Tibial artery (tissue), 4 donors: ENCODE measurements around the gene SMAD6.

Experiments
- DNase-seq, 2 donors: peaks; one replicate each; pipeline ENCODE4 v3.0.0-alpha.2; 2019
- H3K27ac ChIP-seq, 2 donors: fragments of 200-600 bp; sonication (generic) in 1 of 2; 1 replicate in 1 of 2; 2 replicates in 1 of 2; pipeline ENCODE4 v1.5.1; 2018 to 2019; ENCODE audit warnings: mild to moderate bottlenecking in 1 of 2
- H3K27me3 ChIP-seq, 2 donors: fragments of 200-600 bp; sonication (generic) in 1 of 2; one replicate each; pipeline versions ENCODE4 v1.5.1 to v1.6.0; 2016 to 2019
- H3K36me3 ChIP-seq, 3 donors: fragments of 200-600 bp; sonication (generic) in 2 of 3; one replicate each; pipeline ENCODE4 v1.5.1; 2016 to 2019; ENCODE audit warnings: mild to moderate bottlenecking in 2 of 3
- H3K4me1 ChIP-seq, 4 donors: fragments of 200-600 bp; sonication (generic) in 2 of 4; 1 replicate in 3 of 4; 2 replicates in 1 of 4; pipeline ENCODE4 v1.5.1; 2016 to 2019
- H3K4me3 ChIP-seq, 2 donors: fragments of 200-600 bp; sonication (generic) in 1 of 2; 1 replicate in 1 of 2; 2 replicates in 1 of 2; pipeline ENCODE4 v1.5.1; 2018 to 2019; ENCODE audit warnings: mild to moderate bottlenecking in 2 of 2
- H3K9me3 ChIP-seq, 3 donors: fragments of 200-600 bp; sonication (generic) in 1 of 3; one replicate each; pipeline ENCODE4 v1.5.1; 2016 to 2019
- CTCF ChIP-seq, 2 experiments: fragments of 200-600 bp in 1 of 2; fragments of 450-650 bp in 1 of 2; IDR thresholded peaks; one replicate each; pipeline ENCODE4 v1.5.1; 2017 to 2019; ENCODE audit warnings: antibody characterized with exemption in 2 of 2, mild to moderate bottlenecking in 1 of 2, moderate library complexity in 1 of 2
- intact Hi-C: fragments of 100-400 bp; cut with DNase I; formaldehyde crosslinking; loops from one replicate; pipeline ENCODE4 v1.15.0; 2023; ENCODE audit warnings: low total_unique reads

SMAD6 gene

GRCh38 chr15:66654739-66655375, 47.2 kb upstream of the SMAD6 start:
- Histone ChIP-seq H3K9me3 (no peaks in the 10 kb centered on the region), H3K4me3 (peak overlapping the region; percentile 33 to 49), H3K27ac (peak overlapping the region; percentile 49 to 62), H3K36me3 (no peaks in the 10 kb centered on the region), H3K27me3 (no peaks in the 10 kb centered on the region), H3K4me1 (peaks cover 0 to 22% (median 16%) of the 10 kb centered on the region in 4 donors)
- DNase-seq = no peak
- intact Hi-C loops = no loop called here
- TF ChIP-seq CTCF (IDR thresholded peaks at IDR 0.05) = no peak

GRCh38 chr15:66655511-66655910, 46.5 kb upstream of the SMAD6 start:
- intact Hi-C loops = no loop called here
- Histone ChIP-seq H3K4me3 (no peak overlapping the region), H3K27ac (peak overlapping the region; percentile 49 to 62), H3K9me3 (no peaks in the 10 kb centered on the region), H3K4me1 (peaks cover 0 to 15% (median 12%) of the 10 kb centered on the region in 4 donors), H3K36me3 (no peaks in the 10 kb centered on the region), H3K27me3 (no peaks in the 10 kb centered on the region)
- no peak for TF ChIP-seq CTCF (IDR thresholded peaks at IDR 0.05)
- DNase-seq = no peak

GRCh38 chr15:66655997-66656396, 46.0 kb upstream of the SMAD6 start:
- intact Hi-C loops = no loop called here
- H3K9me3 ChIP-seq = no peaks in the 10 kb centered on the region
- no peak overlapping the region for H3K27ac ChIP-seq
- peaks cover 0 to 13% (median 9%) of the 10 kb centered on the region in 4 donors for H3K4me1 ChIP-seq
- TF ChIP-seq CTCF (IDR thresholded peaks at IDR 0.05) = no peak
- H3K4me3 ChIP-seq = no peak overlapping the region
- no peak for DNase-seq
- no peaks in the 10 kb centered on the region for H3K27me3 ChIP-seq
- H3K36me3 ChIP-seq = no peaks in the 10 kb centered on the region

GRCh38 chr15:66657185-66658020, 44.6 kb upstream of the SMAD6 start:
- no peaks in the 10 kb centered on the region for H3K36me3 ChIP-seq
- H3K4me3 ChIP-seq = no peak overlapping the region
- intact Hi-C loops = no loop called here
- no peaks in the 10 kb centered on the region for H3K9me3 ChIP-seq
- H3K27ac ChIP-seq = no peak overlapping the region
- TF ChIP-seq CTCF (IDR thresholded peaks at IDR 0.05) = no peak
- no peaks in the 10 kb centered on the region for H3K27me3 ChIP-seq
- H3K4me1 ChIP-seq = peaks cover 0 to 13% (median 9%) of the 10 kb centered on the region in 4 donors
- no peak for DNase-seq

- H3K4me1 ChIP-seq = peaks cover 0 to 13% (median 9%) of the 10 kb centered on the region in 4 donors
- TF ChIP-seq CTCF (IDR thresholded peaks at IDR 0.05) = no peak
- H3K4me3 ChIP-seq = no peak overlapping the region
- no peaks in the 10 kb centered on the region for H3K36me3 ChIP-seq
- H3K27me3 ChIP-seq = no peaks in the 10 kb centered on the region
- no peak for DNase-seq
- no peak overlapping the region for H3K27ac ChIP-seq
- intact Hi-C loops = no loop called here
- H3K9me3 ChIP-seq = no peaks in the 10 kb centered on the region
Measured at GRCh38 chr15:66658044-66658443, 44.0 kb upstream of the SMAD6 start.
